ENCODE results near the gene PEG3. TPM values are rescaled to one million over a fixed set of nuclear protein-coding genes. Genes with fewer than 3 reads are reported as not detected.

The PEG3 gene
- total RNA-seq (100 to 1,000 TPM; 160 to 444 TPM), polyA plus RNA-seq (ENCODE audit: insufficient read length in 2 of 2) (100 to 1,000 TPM; 195 to 265 TPM)
- long read RNA-seq, donor 1, full-length matches to known transcripts, result 22 of 22 reads
- long read RNA-seq, donor 1, partial matches to known transcripts, result 0 of 22 reads
- long read RNA-seq, donor 1, other reads (novel, unspliced or antisense), result 0 of 22 reads
- long read RNA-seq, donor 2, full-length matches to known transcripts, result 3 of 3 reads
- long read RNA-seq, donor 2, partial matches to known transcripts, result 0 of 3 reads
- long read RNA-seq, donor 2, other reads (novel, unspliced or antisense), result 0 of 3 reads
- long read RNA-seq, donor 3, full-length matches to known transcripts, result 10 of 10 reads
- long read RNA-seq, donor 3, partial matches to known transcripts, result 0 of 10 reads
- long read RNA-seq, donor 3, other reads (novel, unspliced or antisense), result 0 of 10 reads
- long read RNA-seq, donor 4, full-length matches to known transcripts, result 1 of 27 reads
- long read RNA-seq, donor 4, partial matches to known transcripts, result 26 of 27 reads
- long read RNA-seq, donor 4, other reads (novel, unspliced or antisense), result 0 of 27 reads

DNA sequence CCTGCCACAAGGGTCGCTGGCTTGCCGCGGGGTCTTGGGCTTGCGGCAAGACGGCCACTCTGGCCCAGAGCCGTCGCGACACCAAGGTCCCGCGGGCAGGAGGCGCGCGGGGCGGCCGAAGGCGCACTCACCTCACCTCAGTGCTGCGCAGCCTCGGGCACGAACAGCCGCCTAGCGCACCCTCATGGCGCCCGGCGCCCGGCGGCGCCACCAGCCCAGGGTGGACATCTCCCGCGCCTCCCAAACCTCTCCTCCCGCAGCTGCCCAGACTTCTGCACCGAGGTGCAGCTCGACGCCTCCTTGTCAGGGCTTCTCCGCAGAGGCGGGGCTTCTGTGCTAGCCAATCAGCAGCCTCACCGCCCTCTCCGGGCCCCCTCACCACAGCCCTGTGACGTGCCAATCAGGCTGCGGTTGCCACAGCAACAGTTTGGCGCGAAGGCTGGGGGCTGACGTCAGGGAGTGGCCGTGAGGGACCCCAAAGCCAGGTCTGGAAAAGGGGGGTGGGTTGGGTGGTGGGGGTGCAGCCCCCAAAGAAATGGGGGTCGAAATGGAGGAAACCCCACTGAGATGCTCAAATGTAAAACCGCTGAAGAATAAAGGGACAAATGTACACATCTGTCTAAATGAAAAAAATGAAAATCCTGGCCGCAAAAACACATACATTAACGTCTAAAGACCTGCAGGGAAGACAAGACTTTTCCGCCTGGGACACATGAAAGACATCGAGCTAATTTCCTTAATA, at the start of gene PEG3, which contains the start of gene ZIM2:
Gene PEG3, minus strand, starts transcription at position 276 of the 742 bp plus-strand sequence. CDS start 16,071 bp downstream, outside the sequence.
Gene ZIM2, minus strand, starts transcription at position 276 of the 742 bp plus-strand sequence. CDS start 16,449 bp downstream, outside the sequence.
- peaks cover 16% of the 10 kb centered on the region for H3K4me1 ChIP-seq (ENCODE audit: control insufficient read depth, insufficient read depth, low read length)
- 46% methylated on average over 49 of the region's 49 CpGs for WGBS (ENCODE audit: insufficient coverage)

DNA sequence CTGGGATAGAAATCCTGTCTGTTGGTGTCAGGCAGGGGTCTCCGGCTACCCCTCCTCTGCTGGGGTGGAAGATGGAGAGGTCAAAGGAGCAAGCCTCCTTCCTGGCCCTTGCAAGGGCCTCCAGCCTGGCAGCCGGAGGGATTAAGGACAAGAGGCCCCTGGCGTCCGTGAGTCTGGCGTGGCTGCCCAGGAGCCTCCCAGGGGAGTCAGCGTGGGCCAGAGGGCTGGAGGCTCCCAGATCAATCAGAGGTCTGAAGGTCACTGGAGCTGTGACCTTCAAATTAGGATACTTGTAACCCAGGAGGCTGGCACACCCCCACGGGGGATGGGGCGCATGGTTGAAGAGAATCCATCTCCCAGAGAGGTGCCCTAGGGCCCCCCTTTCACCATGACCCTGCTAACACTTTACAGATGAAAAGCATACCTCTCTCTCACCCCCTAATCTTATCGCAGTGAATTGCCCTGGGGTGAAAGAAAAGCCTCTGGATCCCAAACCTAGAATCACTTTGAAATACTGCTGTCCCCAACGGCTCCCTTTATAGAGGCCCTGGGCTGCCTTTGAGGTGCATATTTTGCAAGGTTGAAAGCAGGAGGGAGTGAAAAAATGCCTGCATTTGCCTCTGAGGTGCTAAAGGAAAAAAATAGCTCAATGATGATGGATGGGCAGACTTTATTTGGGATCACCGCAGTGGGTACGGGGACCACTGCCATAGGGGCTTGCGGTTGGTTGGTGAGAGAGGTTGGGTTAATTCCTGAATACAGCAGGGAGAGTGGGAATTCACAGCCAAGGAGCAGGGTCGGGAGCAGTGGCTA, 44.9 kb upstream of the PEG3 start:
- Histone ChIP-seq H3K27me3 (ENCODE audit: control insufficient read depth, insufficient read depth, low read length) (no peaks in the 10 kb centered on the region), H3K4me1 (ENCODE audit: control insufficient read depth, insufficient read depth, low read length) (no peaks in the 10 kb centered on the region), H3K9me3 (ENCODE audit: control insufficient read depth, insufficient read depth, low read length) (no peaks in the 10 kb centered on the region), H3K36me3 (ENCODE audit: control insufficient read depth, insufficient read depth, low read length) (no peaks in the 10 kb centered on the region), H3K27ac (ENCODE audit: low read depth, low read length) (no peak overlapping the region), H3K4me3 (ENCODE audit: low read depth, low read length) (no peak overlapping the region)
- WGBS (ENCODE audit: insufficient coverage), result 52% methylated on average over 12 of the region's 14 CpGs
- no peak for DNase-seq (ENCODE audit: low read depth in 4 of 6, low spot score in 6 of 6)

More for the DNA sequence above, at the start of gene PEG3, which contains the start of gene ZIM2:
- Histone ChIP-seq H3K36me3 (ENCODE audit: control insufficient read depth, insufficient read depth, low read length) (no peaks in the 10 kb centered on the region), H3K27ac (ENCODE audit: low read depth, low read length) (peak within 1 kb of the TSS; percentile 95), H3K9me3 (ENCODE audit: control insufficient read depth, insufficient read depth, low read length) (no peaks in the 10 kb centered on the region), H3K4me3 (ENCODE audit: low read depth, low read length) (peak within 1 kb of the TSS; percentile 77), H3K27me3 (ENCODE audit: control insufficient read depth, insufficient read depth, low read length) (no peaks in the 10 kb centered on the region)
- peak in 5 of 6 donors; percentile 67 to 98 (median 85) for DNase-seq (ENCODE audit: low read depth in 4 of 6, low spot score in 6 of 6)

DNA sequence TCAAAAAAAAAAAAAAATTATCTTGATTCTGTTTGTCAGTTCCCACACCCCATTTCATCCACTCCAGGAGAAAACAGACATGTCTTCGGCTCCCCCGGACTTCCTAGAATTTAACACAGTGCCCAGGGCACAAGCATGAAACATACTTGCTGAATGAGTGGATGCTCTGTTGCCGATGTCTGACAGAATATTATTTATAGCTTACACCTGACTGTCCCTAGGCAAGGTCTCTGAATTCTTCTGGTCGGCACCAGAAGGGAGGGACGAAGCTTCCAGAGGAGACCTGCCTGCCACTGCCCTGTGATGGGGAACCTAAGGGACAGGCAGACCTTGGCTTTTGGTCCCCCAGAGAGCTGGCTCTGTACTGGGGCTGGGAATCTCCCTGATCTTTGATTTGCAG, 43.9 kb upstream of the PEG3 start:
- DNase-seq (ENCODE audit: low read depth in 4 of 6, low spot score in 6 of 6), result no peak
- Histone ChIP-seq H3K4me1 (ENCODE audit: control insufficient read depth, insufficient read depth, low read length) (no peaks in the 10 kb centered on the region), H3K27ac (ENCODE audit: low read depth, low read length) (no peak overlapping the region), H3K27me3 (ENCODE audit: control insufficient read depth, insufficient read depth, low read length) (no peaks in the 10 kb centered on the region), H3K36me3 (ENCODE audit: control insufficient read depth, insufficient read depth, low read length) (no peaks in the 10 kb centered on the region), H3K4me3 (ENCODE audit: low read depth, low read length) (no peak overlapping the region), H3K9me3 (ENCODE audit: control insufficient read depth, insufficient read depth, low read length) (no peaks in the 10 kb centered on the region)
- WGBS (ENCODE audit: insufficient coverage), result 69% methylated on average over 4 of the region's 5 CpGs

DNA sequence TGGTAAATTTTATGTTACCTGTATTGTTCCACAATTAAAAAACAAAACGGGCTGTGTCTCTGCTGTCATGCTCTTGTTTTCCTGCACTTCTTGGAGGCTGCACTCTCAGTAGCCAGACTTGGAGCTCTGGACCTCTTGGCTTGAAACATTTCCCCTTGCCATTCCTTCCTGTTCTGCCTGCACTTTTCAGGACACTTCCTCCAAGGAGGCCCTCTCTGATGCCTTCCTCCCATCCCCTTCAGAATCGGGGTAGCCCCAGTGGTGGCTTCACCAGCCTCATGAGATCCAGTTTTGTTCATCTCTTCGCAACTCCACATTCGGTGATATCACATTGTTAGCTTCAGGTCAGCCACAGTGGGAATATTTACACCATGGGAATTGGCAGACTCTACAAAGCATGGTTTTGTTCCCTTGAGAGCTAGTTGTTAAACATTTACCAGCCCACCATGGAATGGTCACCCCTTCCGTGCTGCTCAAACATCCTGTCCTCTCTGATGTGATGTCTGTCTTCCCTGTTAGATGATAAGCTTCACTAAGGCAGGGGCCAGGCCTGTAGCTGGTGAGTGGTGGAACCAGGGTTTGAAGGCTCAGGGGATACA, 40.2 kb upstream of the PEG3 start:
- Histone ChIP-seq H3K27ac (ENCODE audit: low read depth, low read length) (no peak overlapping the region), H3K4me1 (ENCODE audit: control insufficient read depth, insufficient read depth, low read length) (no peaks in the 10 kb centered on the region), H3K9me3 (ENCODE audit: control insufficient read depth, insufficient read depth, low read length) (no peaks in the 10 kb centered on the region), H3K36me3 (ENCODE audit: control insufficient read depth, insufficient read depth, low read length) (no peaks in the 10 kb centered on the region), H3K27me3 (ENCODE audit: control insufficient read depth, insufficient read depth, low read length) (no peaks in the 10 kb centered on the region), H3K4me3 (ENCODE audit: low read depth, low read length) (no peak overlapping the region)
- WGBS (ENCODE audit: insufficient coverage), result 93% methylated on average over 4 of the region's 5 CpGs
- DNase-seq (ENCODE audit: low read depth in 4 of 6, low spot score in 6 of 6), result no peak

DNA sequence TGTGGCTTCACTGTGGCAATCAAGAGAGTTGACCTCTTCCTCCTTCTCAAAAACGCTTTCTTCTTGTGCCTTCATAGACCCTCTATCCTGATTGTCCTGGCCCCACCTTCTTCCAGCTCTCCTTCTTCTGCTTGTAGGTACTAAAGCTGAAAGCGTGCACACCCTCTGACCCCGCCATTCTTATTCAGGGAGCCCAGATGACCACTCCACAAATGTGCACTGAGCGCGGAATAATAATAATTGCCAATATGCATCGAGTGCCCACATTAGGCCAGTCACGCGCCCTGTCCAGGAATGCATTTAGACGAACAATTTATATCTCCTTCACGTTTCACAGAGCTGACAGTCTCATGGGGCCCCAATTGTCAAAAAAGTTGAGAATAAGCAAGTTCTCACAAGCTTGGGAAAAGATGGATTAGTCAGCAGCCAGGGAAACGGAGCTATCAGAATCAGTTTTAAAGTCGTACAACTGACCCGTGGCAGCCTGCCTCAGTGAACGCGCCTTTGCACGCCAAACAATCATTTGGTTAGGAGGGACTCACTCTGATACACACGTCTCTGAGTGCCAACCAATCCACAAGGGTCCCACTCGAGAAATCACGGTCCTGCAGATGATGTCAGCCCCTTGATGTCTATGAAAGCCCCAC, 36.7 kb upstream of the PEG3 start:
- peak in 1 of 6 donors; percentile 63 for DNase-seq (ENCODE audit: low read depth in 4 of 6, low spot score in 6 of 6)
- no peaks in the 10 kb centered on the region for H3K4me1 ChIP-seq (ENCODE audit: control insufficient read depth, insufficient read depth, low read length)
- WGBS (ENCODE audit: insufficient coverage), result 56% methylated on average over 19 of the region's 19 CpGs

DNA sequence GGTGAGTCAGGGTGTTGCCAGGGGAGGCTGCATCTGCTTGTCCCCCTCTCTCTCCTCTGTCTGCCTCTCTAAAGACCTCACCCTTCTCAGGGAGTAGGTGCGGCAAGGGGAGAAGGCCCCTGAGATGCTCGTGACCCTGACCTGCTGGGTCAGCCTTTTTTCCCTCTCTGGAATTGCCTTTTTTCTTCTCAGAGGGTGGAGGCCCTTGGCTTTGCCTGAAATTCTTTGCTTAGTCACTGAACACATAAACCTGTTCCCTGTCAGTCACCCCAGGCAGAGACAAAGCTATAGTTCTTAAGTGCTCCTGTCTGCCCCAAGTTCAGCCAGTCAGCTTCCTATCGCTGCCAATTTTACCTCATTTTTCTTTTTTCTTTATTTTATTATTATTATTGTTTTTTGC, 35.2 kb upstream of the PEG3 start:
- no peak for DNase-seq (ENCODE audit: low read depth in 4 of 6, low spot score in 6 of 6)
- WGBS (ENCODE audit: insufficient coverage), result 78% methylated on average over 2 of the region's 3 CpGs
- H3K9me3 ChIP-seq (ENCODE audit: control insufficient read depth, insufficient read depth, low read length), result no peaks in the 10 kb centered on the region
- H3K4me3 ChIP-seq (ENCODE audit: low read depth, low read length), result no peak overlapping the region
- H3K36me3 ChIP-seq (ENCODE audit: control insufficient read depth, insufficient read depth, low read length), result no peaks in the 10 kb centered on the region
- H3K27me3 ChIP-seq (ENCODE audit: control insufficient read depth, insufficient read depth, low read length), result no peaks in the 10 kb centered on the region
- no peak overlapping the region for H3K27ac ChIP-seq (ENCODE audit: low read depth, low read length)
- H3K4me1 ChIP-seq (ENCODE audit: control insufficient read depth, insufficient read depth, low read length), result no peaks in the 10 kb centered on the region

More for the DNA sequence above, 36.7 kb upstream of the PEG3 start:
- H3K9me3 ChIP-seq (ENCODE audit: control insufficient read depth, insufficient read depth, low read length), result no peaks in the 10 kb centered on the region
- no peaks in the 10 kb centered on the region for H3K36me3 ChIP-seq (ENCODE audit: control insufficient read depth, insufficient read depth, low read length)
- H3K4me3 ChIP-seq (ENCODE audit: low read depth, low read length), result no peak overlapping the region
- no peak overlapping the region for H3K27ac ChIP-seq (ENCODE audit: low read depth, low read length)
- H3K27me3 ChIP-seq (ENCODE audit: control insufficient read depth, insufficient read depth, low read length), result no peaks in the 10 kb centered on the region

DNA sequence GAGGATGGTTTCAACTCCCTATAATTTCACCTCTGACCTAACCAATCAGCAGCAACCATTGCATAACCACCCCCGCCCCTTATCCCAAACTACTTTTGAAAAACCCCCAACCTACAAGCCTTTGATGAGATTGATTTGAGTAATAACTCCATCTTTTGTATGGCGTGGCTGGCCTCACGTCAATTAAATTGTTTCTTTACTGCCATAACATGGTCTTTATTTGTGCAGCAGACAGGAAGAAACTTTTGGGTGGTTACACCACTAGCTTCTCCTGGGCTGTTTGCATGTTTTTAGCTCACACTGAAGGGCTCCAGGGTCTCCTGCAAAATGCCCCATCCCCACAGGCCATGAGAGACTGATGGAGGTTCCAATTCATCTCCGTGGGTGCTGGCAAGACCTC, 34.0 kb upstream of the PEG3 start:
- Histone ChIP-seq H3K27ac (ENCODE audit: low read depth, low read length) (no peak overlapping the region), H3K27me3 (ENCODE audit: control insufficient read depth, insufficient read depth, low read length) (no peaks in the 10 kb centered on the region), H3K36me3 (ENCODE audit: control insufficient read depth, insufficient read depth, low read length) (no peaks in the 10 kb centered on the region), H3K9me3 (ENCODE audit: control insufficient read depth, insufficient read depth, low read length) (no peaks in the 10 kb centered on the region), H3K4me1 (ENCODE audit: control insufficient read depth, insufficient read depth, low read length) (no peaks in the 10 kb centered on the region), H3K4me3 (ENCODE audit: low read depth, low read length) (no peak overlapping the region)
- WGBS (ENCODE audit: insufficient coverage), result 69% methylated on average over 1 of the region's 4 CpGs
- DNase-seq (ENCODE audit: low read depth in 4 of 6, low spot score in 6 of 6), result no peak

DNA sequence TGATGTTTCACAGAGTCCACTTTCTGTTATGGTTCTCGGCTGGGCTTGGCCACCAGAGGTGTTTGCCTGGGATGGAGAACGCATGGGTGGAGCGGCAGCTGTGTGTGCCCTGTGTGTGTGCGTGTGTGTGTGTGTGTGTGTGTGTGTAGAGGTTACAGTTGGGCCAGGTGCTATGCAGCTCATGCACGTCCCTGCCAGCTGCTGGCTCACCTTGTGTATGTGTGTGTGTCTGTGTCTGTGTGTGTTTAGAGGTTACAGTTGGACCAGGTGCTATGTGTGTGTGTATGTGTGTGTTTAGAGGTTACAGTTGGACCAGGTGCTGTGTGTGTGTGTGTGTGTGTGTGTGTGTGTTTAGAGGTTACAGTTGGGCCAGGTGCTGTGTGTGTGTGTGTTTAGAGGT, 33.0 kb upstream of the PEG3 start:
- Histone ChIP-seq H3K4me1 (ENCODE audit: control insufficient read depth, insufficient read depth, low read length) (no peaks in the 10 kb centered on the region), H3K27ac (ENCODE audit: low read depth, low read length) (no peak overlapping the region), H3K36me3 (ENCODE audit: control insufficient read depth, insufficient read depth, low read length) (no peaks in the 10 kb centered on the region), H3K9me3 (ENCODE audit: control insufficient read depth, insufficient read depth, low read length) (no peaks in the 10 kb centered on the region), H3K27me3 (ENCODE audit: control insufficient read depth, insufficient read depth, low read length) (no peaks in the 10 kb centered on the region), H3K4me3 (ENCODE audit: low read depth, low read length) (no peak overlapping the region)
- 86% methylated on average over 5 of the region's 5 CpGs for WGBS (ENCODE audit: insufficient coverage)
- no peak for DNase-seq (ENCODE audit: low read depth in 4 of 6, low spot score in 6 of 6)

Measured in spinal cord (tissue), 10 donors.